Vagina (tissue), 2 donors: ENCODE data around the gene RCAN1.
A peak's percentile ranks its signal among the peaks of the same experiment; 100 is the strongest.

ENCODE experiments used
- POLR2A ChIP-seq, 2 donors: fragments of 450-650 bp; IDR thresholded peaks; one replicate each; pipeline ENCODE4 v1.6.1; 2017; ENCODE audit warnings: antibody characterized with exemption in 2 of 2, mild to moderate bottlenecking in 2 of 2, moderate library complexity in 2 of 2
- POLR2AphosphoS5 ChIP-seq, 2 donors: sonication (generic); formaldehyde crosslinking; IDR thresholded peaks; one replicate each; pipeline ENCODE4 v1.9.0; 2017; ENCODE audit warnings: antibody characterized with exemption in 2 of 2, mild to moderate bottlenecking in 2 of 2, low read depth in 1 of 2; ENCODE audit not compliant: insufficient read depth in 1 of 2

- TF ChIP-seq POLR2AphosphoS5 (IDR thresholded peaks at IDR 0.05; ENCODE audit: insufficient read depth in 1 of 2, low read depth in 1 of 2) (peak in 1 of 2 donors; percentile 45), POLR2A (IDR thresholded peaks at IDR 0.05) (no peak)
These were observed 56.7 kb downstream of the RCAN1 start for GRCh38 chr21:34558166-34558565.
